NCI-H526 treated with DMSO at 0.1 percent for 48 hours (cell line): ENCODE measurements around the gene NUDT8.
"Not testable (repeated sequence)": the region's sequence is repeated elsewhere in the genome, so short reads cannot be mapped to it uniquely, and the experiment has no call there.

ENCODE experiments used
- DNase-seq: peaks from one replicate; lab custom pipeline; 2025; lab: John Stamatoyannopoulos, UW

The NUDT8 gene

GRCh38 chr11:67592880-67593564 is 36.7 kb downstream of the NUDT8 start:
- DNase-seq, result no peak

GRCh38 chr11:67588899-67589415 is 40.8 kb downstream of the NUDT8 start:
- not testable (repeated sequence) for DNase-seq

- no peak for DNase-seq
Observed at GRCh38 chr11:67588136-67588503, 41.6 kb downstream of the NUDT8 start.

GRCh38 chr11:67586568-67587250 is 43.0 kb downstream of the NUDT8 start:
- DNase-seq, result no peak

- DNase-seq, result no peak
Observed at GRCh38 chr11:67585911-67586310, 43.8 kb downstream of the NUDT8 start.

GRCh38 chr11:67584881-67585873 is 44.6 kb downstream of the NUDT8 start:
- no peak for DNase-seq

GRCh38 chr11:67584205-67584880 is 45.4 kb downstream of the NUDT8 start:
- peak; percentile 53 for DNase-seq

GRCh38 chr11:67583247-67584204 is 46.2 kb downstream of the NUDT8 start, which contains the start of gene GSTP1:
GSTP1 (plus strand) TSS chr11:67583812; CDS start chr11:67583844, 32 bp downstream.
- peak; percentile 86 for DNase-seq

- DNase-seq, result no peak
Observed at GRCh38 chr11:67582011-67582410, 47.7 kb downstream of the NUDT8 start.

GRCh38 chr11:67581469-67581868 is 48.3 kb downstream of the NUDT8 start:
- DNase-seq, result peak; percentile 66

- no peak for DNase-seq
Observed at GRCh38 chr11:67577951-67578350, 51.8 kb downstream of the NUDT8 start.
